GM21423 (cell line): Measurements from ENCODE around the gene CCDC43.

Experiments used
- ATAC-seq: cut with Tn5 transposase; IDR thresholded peaks from one replicate; pipeline ENCODE4 v1.9.1; 2021; ENCODE audit warnings: mild to moderate bottlenecking, moderate library complexity; ENCODE audit not compliant: unreplicated experiment

The CCDC43 gene

DNA sequence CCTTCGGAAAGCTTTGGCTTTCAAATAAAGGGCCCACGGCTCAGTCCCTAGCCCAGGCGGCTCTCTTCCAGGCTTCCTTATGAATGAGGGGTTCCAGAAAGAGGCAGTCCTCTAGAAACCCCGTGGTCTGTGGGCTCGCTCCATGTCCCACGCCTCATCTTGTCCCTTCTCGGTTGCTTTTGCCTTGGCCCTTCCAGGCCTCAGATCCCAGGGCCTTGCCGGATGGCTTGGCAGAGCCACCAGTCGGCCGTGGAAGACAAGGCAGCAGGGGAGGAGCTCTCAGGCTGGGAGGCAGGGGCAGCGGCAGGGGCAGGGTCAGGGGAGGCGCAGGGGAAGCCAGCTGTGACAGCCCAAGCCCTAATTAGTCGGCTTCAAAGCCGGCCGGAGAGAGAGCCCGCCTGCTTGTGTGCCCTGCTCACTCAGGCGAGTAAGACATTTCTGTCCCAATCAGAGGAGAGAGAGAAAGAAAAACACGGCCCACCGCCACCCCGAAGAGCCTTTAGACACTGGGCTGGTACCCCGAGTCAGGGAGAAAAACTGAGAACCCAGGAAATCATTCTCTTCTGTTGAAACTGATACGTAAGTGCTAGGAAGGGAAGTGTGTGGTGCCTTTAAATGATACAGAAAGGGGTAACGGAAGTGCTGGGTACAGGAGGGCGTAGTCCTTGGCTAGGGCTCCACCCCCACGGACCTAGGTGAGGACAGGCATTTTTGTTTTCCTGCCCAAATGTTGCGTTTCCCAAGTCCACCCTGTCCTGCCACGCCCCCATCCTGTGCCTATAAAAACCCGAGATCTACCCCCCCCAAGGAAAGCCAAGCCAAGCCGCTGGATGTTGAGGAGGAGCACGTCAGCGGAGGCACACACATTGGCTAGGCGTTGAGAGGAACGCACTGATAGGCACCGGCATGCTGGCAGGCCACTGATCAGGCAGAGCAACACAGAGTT is 61.1 kb downstream of the CCDC43 start:
- ATAC-seq = no peak

DNA sequence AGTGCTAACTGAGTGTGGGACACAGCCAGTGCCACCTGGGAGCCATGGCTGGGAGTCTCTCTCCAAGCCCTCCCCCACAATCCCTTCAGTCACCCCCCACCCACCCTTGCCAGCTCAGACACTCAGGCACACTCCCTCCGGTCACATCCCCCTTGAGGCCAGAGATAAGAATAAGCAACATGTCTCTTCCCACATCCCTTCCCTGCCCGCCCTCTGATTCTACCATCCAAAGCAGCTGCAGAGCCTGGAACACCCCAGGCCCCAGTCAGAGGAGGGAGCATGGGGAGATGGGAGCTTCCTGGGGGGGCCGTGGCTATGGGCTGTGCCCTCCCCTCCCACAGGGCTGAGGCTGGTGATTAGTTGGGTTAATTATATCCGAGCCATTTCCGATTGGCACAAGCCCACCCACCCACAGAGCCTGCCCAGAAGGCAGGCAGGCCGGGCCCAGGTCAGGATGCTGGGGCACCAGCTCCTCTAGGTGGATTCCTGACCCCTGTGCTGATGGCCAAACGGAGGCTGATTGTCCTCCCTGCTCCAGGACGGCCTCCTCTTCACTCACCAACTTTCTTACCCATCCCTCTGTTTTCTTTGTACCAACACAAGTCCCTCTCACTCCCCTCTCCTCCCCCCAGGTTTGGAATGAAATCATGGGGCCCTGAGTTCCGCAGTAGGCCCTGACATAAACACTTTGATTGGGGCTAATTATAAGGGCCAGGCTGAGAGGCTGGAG is 61.9 kb downstream of the CCDC43 start:
- no peak for ATAC-seq
